Fibroblast of mammary gland (primary cell): Measurements from ENCODE around the gene RICTOR.

Source experiments
- DNase-seq: peaks from one replicate; pipeline ENCODE4 v3.0.0-alpha.2; 2010; ENCODE audit warnings: low read depth
- H3K4me3 ChIP-seq: 2 replicates; pipeline ENCODE4 v1.5.1; 2011; ENCODE audit warnings: low read depth, mild to moderate bottlenecking, low read length, moderate library complexity; ENCODE audit not compliant: control insufficient read depth
- TF ChIP-seq, protein P1 (sequence below): conservative IDR thresholded peaks from 2 replicates; pipeline ENCODE4 v1.5.1; 2011; ENCODE audit warnings: low read depth, low read length, inconsistent platforms; ENCODE audit not compliant: control insufficient read depth, insufficient read depth

Gene RICTOR

DNA sequence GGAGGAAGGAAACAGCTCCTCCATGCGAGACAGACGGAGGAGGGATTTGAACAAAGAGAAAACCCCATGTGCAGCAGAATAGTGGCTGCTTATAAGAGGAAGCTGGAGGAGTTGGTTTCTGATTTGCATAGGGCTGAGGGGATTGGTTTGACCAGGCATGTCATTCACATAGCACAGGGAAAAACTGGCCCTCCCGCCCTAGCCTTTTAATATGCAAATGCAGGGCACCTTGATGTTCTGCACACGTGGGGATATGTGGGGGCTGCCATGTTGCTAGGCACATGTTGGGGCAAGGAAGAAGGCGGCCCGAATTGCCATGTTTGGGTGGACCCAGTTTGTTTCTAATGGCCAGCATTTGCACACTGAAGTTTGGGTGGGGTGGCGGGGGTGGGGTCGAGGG is 186.2 kb downstream of the RICTOR start:
- H3K4me3 ChIP-seq: no peak overlapping the region
- no peak for DNase-seq
- TF ChIP-seq, protein P1, sequence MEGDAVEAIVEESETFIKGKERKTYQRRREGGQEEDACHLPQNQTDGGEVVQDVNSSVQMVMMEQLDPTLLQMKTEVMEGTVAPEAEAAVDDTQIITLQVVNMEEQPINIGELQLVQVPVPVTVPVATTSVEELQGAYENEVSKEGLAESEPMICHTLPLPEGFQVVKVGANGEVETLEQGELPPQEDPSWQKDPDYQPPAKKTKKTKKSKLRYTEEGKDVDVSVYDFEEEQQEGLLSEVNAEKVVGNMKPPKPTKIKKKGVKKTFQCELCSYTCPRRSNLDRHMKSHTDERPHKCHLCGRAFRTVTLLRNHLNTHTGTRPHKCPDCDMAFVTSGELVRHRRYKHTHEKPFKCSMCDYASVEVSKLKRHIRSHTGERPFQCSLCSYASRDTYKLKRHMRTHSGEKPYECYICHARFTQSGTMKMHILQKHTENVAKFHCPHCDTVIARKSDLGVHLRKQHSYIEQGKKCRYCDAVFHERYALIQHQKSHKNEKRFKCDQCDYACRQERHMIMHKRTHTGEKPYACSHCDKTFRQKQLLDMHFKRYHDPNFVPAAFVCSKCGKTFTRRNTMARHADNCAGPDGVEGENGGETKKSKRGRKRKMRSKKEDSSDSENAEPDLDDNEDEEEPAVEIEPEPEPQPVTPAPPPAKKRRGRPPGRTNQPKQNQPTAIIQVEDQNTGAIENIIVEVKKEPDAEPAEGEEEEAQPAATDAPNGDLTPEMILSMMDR: no peak
